BE2C (cell line): Measurements from ENCODE around the gene NINJ1.
"Not testable (repeated sequence)": the region's sequence is repeated elsewhere in the genome, so short reads cannot be mapped to it uniquely, and the experiment has no call there.

Source experiments
- DNase-seq: peaks from one replicate; pipeline ENCODE4 v3.0.0-alpha.2; 2020
- H3K27me3 ChIP-seq: fragments of 250-450 bp; sonication (Bioruptor Pico); 2 replicates; pipeline ENCODE4 v1.5.1; 2020; ENCODE audit warnings: mild to moderate bottlenecking
- H3K36me3 ChIP-seq: fragments of 250-450 bp; sonication (Bioruptor Pico); 2 replicates; pipeline ENCODE4 v1.5.1; 2020; ENCODE audit warnings: mild to moderate bottlenecking
- H3K4me1 ChIP-seq: fragments of 250-450 bp; sonication (Bioruptor Pico); 2 replicates; pipeline ENCODE4 v1.5.1; 2020
- H3K4me3 ChIP-seq: 2 replicates; pipeline ENCODE4 v1.5.1; 2011; ENCODE audit warnings: low read depth, low read length
- H3K9me3 ChIP-seq: fragments of 250-450 bp; sonication (Bioruptor Pico); 2 replicates; pipeline ENCODE4 v1.5.1; 2020
- TF ChIP-seq, protein P1 (sequence below): IDR thresholded peaks from 2 replicates; pipeline ENCODE4 v1.5.1; 2012; ENCODE audit warnings: mild to moderate bottlenecking, low read depth, low read length

Gene NINJ1

DNA sequence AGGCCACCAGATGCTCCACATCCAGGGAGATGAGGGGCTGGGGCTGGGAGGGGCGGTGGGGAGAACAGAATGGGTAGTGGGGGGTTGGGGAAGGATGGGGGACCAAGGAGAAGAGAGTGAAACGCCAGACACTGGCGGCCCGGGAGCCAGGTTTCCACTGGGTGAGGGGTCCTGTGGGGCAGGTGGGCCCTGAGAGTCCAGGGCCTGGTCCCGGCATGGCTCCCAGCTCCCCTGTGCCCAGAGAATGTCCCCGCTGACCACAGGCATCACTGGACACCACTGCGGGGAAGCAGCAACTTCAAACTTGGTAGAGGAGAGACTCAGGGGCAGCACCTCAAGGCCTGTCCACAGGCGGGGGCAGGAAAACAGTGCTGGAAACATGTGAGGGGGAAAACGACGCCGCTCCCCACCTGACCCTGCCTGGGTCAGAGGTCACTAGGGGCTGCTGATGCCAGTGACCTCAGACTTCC, 13.2 kb downstream of the NINJ1 start:
- peaks cover 21% of the 10 kb centered on the region for H3K4me1 ChIP-seq
- H3K4me3 ChIP-seq, result no peak overlapping the region; the same call in 1 of the 2 replicates
- no peaks in the 10 kb centered on the region for H3K27me3 ChIP-seq
- H3K9me3 ChIP-seq, result no peaks in the 10 kb centered on the region
- TF ChIP-seq, protein P1, sequence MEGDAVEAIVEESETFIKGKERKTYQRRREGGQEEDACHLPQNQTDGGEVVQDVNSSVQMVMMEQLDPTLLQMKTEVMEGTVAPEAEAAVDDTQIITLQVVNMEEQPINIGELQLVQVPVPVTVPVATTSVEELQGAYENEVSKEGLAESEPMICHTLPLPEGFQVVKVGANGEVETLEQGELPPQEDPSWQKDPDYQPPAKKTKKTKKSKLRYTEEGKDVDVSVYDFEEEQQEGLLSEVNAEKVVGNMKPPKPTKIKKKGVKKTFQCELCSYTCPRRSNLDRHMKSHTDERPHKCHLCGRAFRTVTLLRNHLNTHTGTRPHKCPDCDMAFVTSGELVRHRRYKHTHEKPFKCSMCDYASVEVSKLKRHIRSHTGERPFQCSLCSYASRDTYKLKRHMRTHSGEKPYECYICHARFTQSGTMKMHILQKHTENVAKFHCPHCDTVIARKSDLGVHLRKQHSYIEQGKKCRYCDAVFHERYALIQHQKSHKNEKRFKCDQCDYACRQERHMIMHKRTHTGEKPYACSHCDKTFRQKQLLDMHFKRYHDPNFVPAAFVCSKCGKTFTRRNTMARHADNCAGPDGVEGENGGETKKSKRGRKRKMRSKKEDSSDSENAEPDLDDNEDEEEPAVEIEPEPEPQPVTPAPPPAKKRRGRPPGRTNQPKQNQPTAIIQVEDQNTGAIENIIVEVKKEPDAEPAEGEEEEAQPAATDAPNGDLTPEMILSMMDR, result no peak
- no peak for DNase-seq
- H3K36me3 ChIP-seq, result peaks cover 17% of the 10 kb centered on the region

DNA sequence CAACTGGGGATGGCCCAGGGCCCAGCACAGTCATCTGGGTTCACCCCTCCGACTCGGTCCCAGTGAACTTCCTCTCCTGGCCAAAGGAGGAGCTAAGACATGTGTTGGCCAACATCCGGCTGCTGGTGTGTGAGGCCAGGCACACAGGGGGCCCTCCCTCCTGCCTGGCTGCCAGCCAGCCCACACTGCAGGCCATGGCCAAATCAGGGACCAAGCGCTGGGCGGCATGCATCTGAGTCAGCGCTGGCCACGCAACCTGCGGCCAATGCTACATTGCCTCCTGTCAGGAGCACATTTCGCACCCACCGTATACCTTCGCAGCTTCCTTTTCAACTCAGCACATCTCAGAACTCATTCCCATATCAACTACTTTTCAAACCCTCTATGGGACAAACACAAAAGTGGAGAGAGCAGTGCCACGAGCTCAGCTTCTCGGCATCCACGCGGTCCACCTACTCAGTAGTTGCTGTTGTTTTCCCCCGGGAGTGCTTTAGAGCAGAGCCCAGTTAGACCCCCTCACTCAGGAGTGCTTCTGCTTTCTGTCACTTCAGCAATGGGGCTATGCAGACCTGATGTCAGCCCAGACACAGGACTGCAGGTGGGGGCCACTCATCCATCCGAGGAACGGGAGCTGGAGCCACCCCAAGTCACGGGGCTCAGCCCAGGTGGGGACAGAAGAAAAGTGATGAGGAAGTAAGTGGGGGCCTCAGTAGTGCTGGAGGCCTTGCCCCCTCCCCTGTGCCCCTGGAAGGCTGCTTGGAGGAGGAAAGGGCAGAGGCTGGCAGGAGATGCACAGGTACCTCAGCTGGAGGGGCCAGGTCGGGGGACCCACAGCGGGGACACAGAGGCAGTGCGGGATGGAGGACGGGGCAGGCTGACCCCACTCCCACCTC, 13.9 kb downstream of the NINJ1 start:
- H3K4me3 ChIP-seq, result peak overlapping the region; percentile 36
- peaks cover 21% of the 10 kb centered on the region for H3K4me1 ChIP-seq
- DNase-seq, result peak; percentile 92
- H3K36me3 ChIP-seq, result peaks cover 17% of the 10 kb centered on the region
- H3K9me3 ChIP-seq, result no peaks in the 10 kb centered on the region
- TF ChIP-seq, protein P1, result peak; percentile 55
- no peaks in the 10 kb centered on the region for H3K27me3 ChIP-seq

DNA sequence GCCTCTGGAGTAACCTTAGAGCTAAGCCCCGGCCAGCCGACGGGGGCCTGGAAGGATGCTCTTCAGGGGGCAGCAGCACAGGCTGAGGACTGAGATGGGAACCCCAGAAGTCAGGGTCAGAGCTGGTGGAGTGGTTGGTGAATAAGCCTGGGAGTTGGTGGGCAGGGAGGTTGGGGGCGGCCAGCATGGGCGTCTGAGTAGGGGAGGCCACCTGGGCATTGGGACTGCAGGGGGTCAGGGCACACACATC, 14.4 kb downstream of the NINJ1 start:
- DNase-seq, result no peak
- Histone ChIP-seq H3K4me3 (no peak overlapping the region), H3K9me3 (no peaks in the 10 kb centered on the region), H3K27me3 (no peaks in the 10 kb centered on the region), H3K4me1 (peaks cover 21% of the 10 kb centered on the region), H3K36me3 (peaks cover 14% of the 10 kb centered on the region)
- TF ChIP-seq, protein P1, result no peak

- DNase-seq, result peak; percentile 4
- TF ChIP-seq, protein P1, result no peak
- no peaks in the 10 kb centered on the region for H3K9me3 ChIP-seq
- peaks cover 21% of the 10 kb centered on the region for H3K4me1 ChIP-seq
- H3K36me3 ChIP-seq, result peaks cover 13% of the 10 kb centered on the region
- no peak overlapping the region for H3K4me3 ChIP-seq
- H3K27me3 ChIP-seq, result no peaks in the 10 kb centered on the region
Observed at GRCh38 chr9:93118863-93119702, 15.0 kb downstream of the NINJ1 start.

- H3K4me1 ChIP-seq, result peaks cover 21% of the 10 kb centered on the region
Observed at GRCh38 chr9:93117924-93118862, 15.9 kb downstream of the NINJ1 start.

DNA sequence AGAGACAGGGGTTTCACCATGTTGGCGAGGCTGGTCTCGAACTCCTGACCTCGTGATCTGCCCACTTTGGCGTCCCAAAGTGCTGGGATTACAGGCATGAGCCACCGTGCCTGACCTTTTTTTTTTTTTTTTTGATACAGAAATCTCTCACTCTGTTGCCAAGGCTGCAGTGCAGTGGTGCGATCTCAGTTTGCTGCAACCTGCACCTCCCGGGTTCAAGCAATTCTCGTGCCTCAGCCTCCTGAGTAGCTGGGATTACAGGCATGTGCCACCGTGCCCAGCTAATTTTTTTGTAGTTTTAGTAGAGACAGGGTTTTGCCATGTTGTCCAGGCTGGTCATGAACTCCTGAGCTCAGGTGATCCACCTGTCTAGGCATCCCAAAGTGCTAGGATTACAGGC, 16.5 kb downstream of the NINJ1 start:
- not testable (repeated sequence) for H3K36me3 ChIP-seq, H3K4me3 ChIP-seq, DNase-seq, H3K9me3 ChIP-seq, H3K27me3 ChIP-seq
- H3K4me1 ChIP-seq, result peaks cover 18% of the 10 kb centered on the region

More at GRCh38 chr9:93117924-93118862, 15.9 kb downstream of the NINJ1 start:
- peaks cover 6% of the 10 kb centered on the region for H3K36me3 ChIP-seq
- TF ChIP-seq, protein P1, result no peak
- peak; percentile 3 for DNase-seq
- H3K27me3 ChIP-seq, result no peaks in the 10 kb centered on the region
- no peak overlapping the region for H3K4me3 ChIP-seq
- H3K9me3 ChIP-seq, result no peaks in the 10 kb centered on the region
